ENCODE data around the gene CCDC141.

DNA sequence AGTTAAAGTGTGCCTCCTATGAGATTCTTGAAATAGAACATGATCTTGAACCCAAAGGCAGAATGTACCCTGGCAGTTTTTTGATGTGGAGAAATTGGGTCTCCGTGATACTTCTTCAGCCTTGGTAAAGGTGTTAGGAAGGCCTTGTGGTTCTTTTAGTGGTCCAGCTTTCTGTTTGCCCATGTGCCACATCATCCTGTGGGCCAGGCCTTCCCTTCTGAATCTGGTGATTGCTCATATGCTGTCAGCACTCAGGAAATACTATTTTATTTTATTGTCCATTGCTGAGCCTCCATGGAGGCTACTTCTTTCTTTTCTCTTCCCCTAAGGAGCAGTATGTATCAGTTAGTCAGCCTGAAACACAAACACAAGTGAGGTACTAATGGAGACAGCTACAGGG is 52.9 kb downstream of the CCDC141 start:
- TF ChIP-seq POLR2A (IDR thresholded peaks at IDR 0.05; ENCODE audit: low read length) (no peak), GATA1 (IDR thresholded peaks at IDR 0.05; ENCODE audit: low read depth, low read length) (no peak)

All from erythroblast (primary cell).